Panc1 (cell line): ENCODE measurements around the gene PANK1. TPM values are rescaled to one million over a fixed set of nuclear protein-coding genes. Genes with fewer than 3 reads are reported as not detected.

ENCODE experiments used
- ATAC-seq: fragments of 200-7000 bp; cut with Tn5 transposase; 2 replicates; pipeline ENCODE4 v1.9.1; 2020; ENCODE audit warnings: mild to moderate bottlenecking, moderate library complexity
- BruUV-seq: library from RNA; stranded (reverse); fragments of 400-500 nt; replicated peaks from 2 replicates; lab custom pipeline; 2021; lab: Mats Ljungman, UMichigan
- CTCF ChIA-PET: fragments of 300-600 bp; sonication (Branson Sonifier 250); formaldehyde crosslinking; loops from one replicate; lab custom pipeline; 2022; ENCODE audit warnings: antibody characterized with exemption; lab: Charles Lee
- POLR2A ChIA-PET: fragments of 300-600 bp; sonication (Branson Sonifier 250); formaldehyde crosslinking; loops from one replicate; lab custom pipeline; 2022; ENCODE audit warnings: antibody characterized with exemption; lab: Charles Lee
- DNase-seq: peaks from one replicate; pipeline ENCODE4 v3.0.0-alpha.2; 2010; ENCODE audit warnings: low read depth, low spot score
- H3K27ac ChIP-seq: 2 replicates; pipeline ENCODE4 v1.5.1; 2011; ENCODE audit warnings: mild to moderate bottlenecking, low read length, inconsistent platforms
- H3K27me3 ChIP-seq: fragments of 200-500 bp; sonication (Bioruptor generic); 2 replicates; pipeline ENCODE4 v1.6.0; 2014; ENCODE audit warnings: low read length, inconsistent platforms; ENCODE audit not compliant: control insufficient read depth, insufficient read depth
- H3K36me3 ChIP-seq: fragments of 200-500 bp; sonication (Bioruptor generic); 2 replicates; pipeline ENCODE4 v1.5.1; 2014; ENCODE audit warnings: inconsistent platforms, mild to moderate bottlenecking, low read length, moderate library complexity; ENCODE audit not compliant: control insufficient read depth, insufficient read depth
- H3K4me1 ChIP-seq: 2 replicates; pipeline ENCODE4 v1.5.1; 2011; ENCODE audit warnings: inconsistent platforms, mild to moderate bottlenecking, low read length, moderate library complexity; ENCODE audit not compliant: control insufficient read depth, insufficient read depth
- H3K4me3 ChIP-seq, 2 experiments: 2 replicates each; pipeline ENCODE4 v1.5.1; 2011 to 2012; ENCODE audit warnings: low read depth in 2 of 2, low read length in 2 of 2, mild to moderate bottlenecking in 2 of 2, inconsistent platforms in 1 of 2, moderate library complexity in 1 of 2
- H3K9me3 ChIP-seq: fragments of 200-500 bp; sonication (Bioruptor generic); 2 replicates; pipeline ENCODE4 v1.5.1; 2014; ENCODE audit warnings: low read depth, mild to moderate bottlenecking, inconsistent platforms, low read length, moderate library complexity; ENCODE audit not compliant: control insufficient read depth, insufficient read depth
- POLR2AphosphoS5 ChIP-seq: IDR thresholded peaks from 2 replicates; pipeline ENCODE4 v1.6.1; 2012; ENCODE audit warnings: mild to moderate bottlenecking, low read depth, low read length, moderate library complexity
- SIN3A ChIP-seq: IDR thresholded peaks from 2 replicates; pipeline ENCODE4 v1.6.1; 2012; ENCODE audit warnings: low read depth, mild to moderate bottlenecking, low read length, moderate library complexity, borderline replicate concordance; ENCODE audit not compliant: insufficient read depth
- TCF7L2 ChIP-seq: IDR thresholded peaks from 2 replicates; pipeline ENCODE4 v1.6.1; 2011; ENCODE audit warnings: mild to moderate bottlenecking, low read depth, low read length, inconsistent platforms
- in situ Hi-C: cut with HindIII; loops from 2 replicates; pipeline ENCODE4 v1.10.0; 2016; ENCODE audit warnings: low sequenced_read_pairs, low pct_unique_long_range_greater_than_20kb
- intact Hi-C: fragments of 100-400 bp; cut with micrococcal nuclease; formaldehyde crosslinking; loops from one replicate; pipeline ENCODE4 v1.10.0; 2022; ENCODE audit not compliant: unreplicated experiment
- total RNA-seq: library from RNA; stranded (reverse); gene quantifications from one replicate; pipeline ENCODE4 v1.2.1, GENCODE V29; 2021; ENCODE audit not compliant: unreplicated experiment
- TF ChIP-seq, protein P1 (sequence below), 2 experiments: IDR thresholded peaks; 2 replicates each; pipeline ENCODE4 v1.6.1; 2011 to 2012; ENCODE audit warnings: low read depth in 2 of 2, control low read depth in 1 of 2, low read length in 1 of 2, mild to moderate bottlenecking in 1 of 2, moderate library complexity in 1 of 2; ENCODE audit not compliant: insufficient read depth in 1 of 2
- TF ChIP-seq, protein P2 (sequence below): fragments of 450-650 bp; IDR thresholded peaks from 2 replicates; pipeline ENCODE4 v1.5.1; 2017; ENCODE audit warnings: mild to moderate bottlenecking

Gene PANK1
- total RNA-seq, 1 experiment from 2014 or later = 11.0 TPM

DNA sequence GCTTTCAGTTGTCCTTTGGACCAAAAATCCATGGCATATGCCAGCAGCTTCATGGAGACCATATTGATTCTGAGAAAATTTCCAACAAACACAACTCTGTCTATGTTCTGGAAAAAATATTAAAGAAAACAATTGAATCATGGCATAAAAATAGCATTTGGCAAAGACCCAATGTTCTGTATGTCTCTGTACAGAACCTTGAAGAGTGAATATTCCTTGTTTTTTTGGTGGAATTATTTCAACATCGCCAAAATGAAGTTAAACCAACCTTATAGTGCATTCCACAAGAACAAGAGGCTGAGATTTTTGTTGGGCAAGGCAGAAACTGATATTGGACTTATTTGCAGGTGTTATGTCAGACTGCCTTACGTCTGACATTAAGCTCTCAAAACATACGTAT, 56.4 kb downstream of the PANK1 start:
- Histone ChIP-seq H3K27ac (no peak overlapping the region), H3K4me1 (no peaks in the 10 kb centered on the region), H3K9me3 (no peaks in the 10 kb centered on the region), H3K4me3 (no peak overlapping the region), H3K27me3 (no peaks in the 10 kb centered on the region), H3K36me3 (no peaks in the 10 kb centered on the region)
- in situ Hi-C loops (no loop called here), intact Hi-C loops (no loop called here)
- ATAC-seq (no peak), DNase-seq (no peak)
- ChIA-PET POLR2A (no interaction called here), CTCF (no interaction called here)
- no peak for TF ChIP-seq TCF7L2
- TF ChIP-seq, protein P1, sequence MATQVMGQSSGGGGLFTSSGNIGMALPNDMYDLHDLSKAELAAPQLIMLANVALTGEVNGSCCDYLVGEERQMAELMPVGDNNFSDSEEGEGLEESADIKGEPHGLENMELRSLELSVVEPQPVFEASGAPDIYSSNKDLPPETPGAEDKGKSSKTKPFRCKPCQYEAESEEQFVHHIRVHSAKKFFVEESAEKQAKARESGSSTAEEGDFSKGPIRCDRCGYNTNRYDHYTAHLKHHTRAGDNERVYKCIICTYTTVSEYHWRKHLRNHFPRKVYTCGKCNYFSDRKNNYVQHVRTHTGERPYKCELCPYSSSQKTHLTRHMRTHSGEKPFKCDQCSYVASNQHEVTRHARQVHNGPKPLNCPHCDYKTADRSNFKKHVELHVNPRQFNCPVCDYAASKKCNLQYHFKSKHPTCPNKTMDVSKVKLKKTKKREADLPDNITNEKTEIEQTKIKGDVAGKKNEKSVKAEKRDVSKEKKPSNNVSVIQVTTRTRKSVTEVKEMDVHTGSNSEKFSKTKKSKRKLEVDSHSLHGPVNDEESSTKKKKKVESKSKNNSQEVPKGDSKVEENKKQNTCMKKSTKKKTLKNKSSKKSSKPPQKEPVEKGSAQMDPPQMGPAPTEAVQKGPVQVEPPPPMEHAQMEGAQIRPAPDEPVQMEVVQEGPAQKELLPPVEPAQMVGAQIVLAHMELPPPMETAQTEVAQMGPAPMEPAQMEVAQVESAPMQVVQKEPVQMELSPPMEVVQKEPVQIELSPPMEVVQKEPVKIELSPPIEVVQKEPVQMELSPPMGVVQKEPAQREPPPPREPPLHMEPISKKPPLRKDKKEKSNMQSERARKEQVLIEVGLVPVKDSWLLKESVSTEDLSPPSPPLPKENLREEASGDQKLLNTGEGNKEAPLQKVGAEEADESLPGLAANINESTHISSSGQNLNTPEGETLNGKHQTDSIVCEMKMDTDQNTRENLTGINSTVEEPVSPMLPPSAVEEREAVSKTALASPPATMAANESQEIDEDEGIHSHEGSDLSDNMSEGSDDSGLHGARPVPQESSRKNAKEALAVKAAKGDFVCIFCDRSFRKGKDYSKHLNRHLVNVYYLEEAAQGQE (IDR thresholded peaks at IDR 0.05; ENCODE audit: insufficient read depth in 1 of 2, low read depth in 2 of 2, low read length in 1 of 2) = no peak
- TF ChIP-seq, protein P2, sequence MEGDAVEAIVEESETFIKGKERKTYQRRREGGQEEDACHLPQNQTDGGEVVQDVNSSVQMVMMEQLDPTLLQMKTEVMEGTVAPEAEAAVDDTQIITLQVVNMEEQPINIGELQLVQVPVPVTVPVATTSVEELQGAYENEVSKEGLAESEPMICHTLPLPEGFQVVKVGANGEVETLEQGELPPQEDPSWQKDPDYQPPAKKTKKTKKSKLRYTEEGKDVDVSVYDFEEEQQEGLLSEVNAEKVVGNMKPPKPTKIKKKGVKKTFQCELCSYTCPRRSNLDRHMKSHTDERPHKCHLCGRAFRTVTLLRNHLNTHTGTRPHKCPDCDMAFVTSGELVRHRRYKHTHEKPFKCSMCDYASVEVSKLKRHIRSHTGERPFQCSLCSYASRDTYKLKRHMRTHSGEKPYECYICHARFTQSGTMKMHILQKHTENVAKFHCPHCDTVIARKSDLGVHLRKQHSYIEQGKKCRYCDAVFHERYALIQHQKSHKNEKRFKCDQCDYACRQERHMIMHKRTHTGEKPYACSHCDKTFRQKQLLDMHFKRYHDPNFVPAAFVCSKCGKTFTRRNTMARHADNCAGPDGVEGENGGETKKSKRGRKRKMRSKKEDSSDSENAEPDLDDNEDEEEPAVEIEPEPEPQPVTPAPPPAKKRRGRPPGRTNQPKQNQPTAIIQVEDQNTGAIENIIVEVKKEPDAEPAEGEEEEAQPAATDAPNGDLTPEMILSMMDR = no peak
- no peak for TF ChIP-seq POLR2AphosphoS5
- TF ChIP-seq SIN3A = no peak
- BruUV-seq = no TSS peak

GRCh38 chr10:89582022-89582421, 63.0 kb downstream of the PANK1 start:
- ChIA-PET CTCF (no interaction called here), POLR2A (no interaction called here)
- ATAC-seq (no peak), DNase-seq (no peak)
- Histone ChIP-seq H3K4me1 (no peaks in the 10 kb centered on the region), H3K9me3 (no peaks in the 10 kb centered on the region), H3K27ac (no peak overlapping the region), H3K27me3 (no peaks in the 10 kb centered on the region), H3K36me3 (no peaks in the 10 kb centered on the region), H3K4me3 (no peak overlapping the region)
- TF ChIP-seq POLR2AphosphoS5 = no peak
- TF ChIP-seq, protein P2 = no peak
- no peak for TF ChIP-seq TCF7L2
- TF ChIP-seq SIN3A = no peak
- TF ChIP-seq, protein P1 (IDR thresholded peaks at IDR 0.05; ENCODE audit: insufficient read depth in 1 of 2, low read depth in 2 of 2, low read length in 1 of 2) = no peak
- intact Hi-C loops = no loop called here
- in situ Hi-C loops = no loop called here
- no TSS peak for BruUV-seq
